NCI-H146 treated with DMSO at 0.1 percent for 48 hours (cell line): ENCODE measurements around the gene PKD2L2.
"Not testable (repeated sequence)": the region's sequence is repeated elsewhere in the genome, so short reads cannot be mapped to it uniquely, and the experiment has no call there.

ENCODE experiments used
- DNase-seq: peaks from one replicate; lab custom pipeline; 2025; ENCODE audit not compliant: unreplicated experiment; lab: John Stamatoyannopoulos, UW

PKD2L2 gene

GRCh38 chr5:137888863-137889759 is at the start of gene PKD2L2:
PKD2L2 (plus strand) TSS chr5:137889457; CDS start chr5:137889492, 35 bp downstream.
- no peak for DNase-seq

- DNase-seq: no peak
Measured at GRCh38 chr5:137842296-137842695, 47.0 kb upstream of the PKD2L2 start.

DNA sequence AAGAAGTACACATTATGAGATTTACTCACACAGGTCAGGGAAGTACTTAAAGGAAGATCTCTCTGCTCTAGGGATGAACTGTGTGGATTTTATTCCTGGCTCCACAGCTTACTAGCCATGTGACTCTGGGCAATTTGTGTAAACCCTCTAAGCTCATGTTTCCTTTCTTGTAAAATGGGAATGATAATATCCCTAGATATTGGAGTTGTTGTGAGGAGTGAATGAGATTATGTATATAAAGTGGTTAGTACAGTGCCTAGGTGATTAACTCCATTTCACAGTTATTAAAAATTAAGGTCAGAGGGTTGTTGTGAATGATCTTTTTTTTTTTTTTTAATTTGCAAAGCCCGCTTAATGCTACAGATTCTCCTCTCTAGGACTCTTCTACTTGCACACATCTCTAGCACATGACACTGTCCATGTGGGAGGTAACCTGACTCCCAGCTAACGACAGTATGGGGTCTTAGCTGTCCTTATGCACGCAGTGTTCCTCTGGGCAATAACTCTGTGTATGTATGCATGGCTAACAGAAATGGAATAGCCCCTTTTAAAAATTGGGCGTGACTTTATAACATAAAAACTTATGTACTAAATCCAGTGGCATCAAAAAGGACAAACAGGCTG is 45.5 kb upstream of the PKD2L2 start:
- DNase-seq: no peak

- no peak for DNase-seq
Measured at GRCh38 chr5:137845472-137845871, 43.8 kb upstream of the PKD2L2 start.

DNA sequence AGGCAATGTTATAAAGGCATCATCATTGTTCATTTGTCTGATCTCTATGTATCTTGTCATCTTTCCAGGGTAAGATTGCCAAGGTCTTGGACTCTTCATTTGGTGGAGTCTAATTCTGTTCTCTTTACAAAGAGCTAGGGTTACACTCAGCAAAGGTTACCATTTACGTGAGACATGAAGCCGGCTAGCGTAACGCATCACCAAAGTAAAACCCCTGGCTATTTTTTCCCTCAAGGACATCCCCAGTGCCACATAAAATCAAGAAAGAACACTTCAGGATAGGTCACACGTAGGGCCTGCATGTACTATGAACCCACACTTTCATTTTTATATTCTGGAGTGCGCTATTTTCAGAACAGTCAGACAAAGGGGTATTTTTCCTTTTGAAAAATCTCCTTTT is 41.6 kb upstream of the PKD2L2 start:
- DNase-seq: no peak

DNA sequence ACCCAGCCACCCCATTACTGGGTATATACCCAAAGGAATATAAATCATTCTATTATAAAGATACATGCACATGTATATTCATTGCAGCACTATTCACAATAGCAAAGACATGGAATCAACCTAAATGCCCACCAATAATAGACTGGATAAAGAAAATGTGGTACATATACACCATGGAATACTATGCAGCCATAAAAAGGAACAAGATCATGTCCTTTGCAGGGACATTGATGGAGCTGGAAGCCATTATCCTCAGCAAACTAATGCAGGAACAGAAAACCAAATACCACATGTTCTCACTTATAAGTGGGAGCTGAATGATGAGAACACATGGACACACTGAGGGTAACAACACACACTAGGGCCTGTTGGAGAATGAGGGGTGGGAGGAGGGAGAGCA is 36.1 kb upstream of the PKD2L2 start:
- DNase-seq: not testable (repeated sequence)

DNA sequence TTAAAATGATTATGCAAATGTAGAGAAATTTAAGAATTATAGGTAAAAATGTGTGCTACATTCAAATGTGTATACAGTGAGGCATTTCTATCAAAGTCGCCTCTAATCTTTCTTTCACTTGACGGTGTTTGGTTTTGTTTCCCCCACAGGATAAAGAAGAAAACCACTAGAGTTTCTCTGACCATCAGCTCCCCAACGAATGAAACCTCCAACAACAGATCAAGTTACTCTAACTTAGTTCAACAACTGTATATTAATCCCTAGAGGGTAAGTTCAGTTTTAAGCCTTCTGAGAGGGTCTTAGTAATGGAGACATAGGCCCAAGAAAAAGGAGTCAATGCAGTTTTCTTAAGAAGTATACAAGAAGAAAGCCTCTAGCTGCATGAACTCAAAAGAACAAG is 33.1 kb upstream of the PKD2L2 start:
- no peak for DNase-seq

GRCh38 chr5:137856916-137857862 is 32.1 kb upstream of the PKD2L2 start:
- DNase-seq: no peak

DNA sequence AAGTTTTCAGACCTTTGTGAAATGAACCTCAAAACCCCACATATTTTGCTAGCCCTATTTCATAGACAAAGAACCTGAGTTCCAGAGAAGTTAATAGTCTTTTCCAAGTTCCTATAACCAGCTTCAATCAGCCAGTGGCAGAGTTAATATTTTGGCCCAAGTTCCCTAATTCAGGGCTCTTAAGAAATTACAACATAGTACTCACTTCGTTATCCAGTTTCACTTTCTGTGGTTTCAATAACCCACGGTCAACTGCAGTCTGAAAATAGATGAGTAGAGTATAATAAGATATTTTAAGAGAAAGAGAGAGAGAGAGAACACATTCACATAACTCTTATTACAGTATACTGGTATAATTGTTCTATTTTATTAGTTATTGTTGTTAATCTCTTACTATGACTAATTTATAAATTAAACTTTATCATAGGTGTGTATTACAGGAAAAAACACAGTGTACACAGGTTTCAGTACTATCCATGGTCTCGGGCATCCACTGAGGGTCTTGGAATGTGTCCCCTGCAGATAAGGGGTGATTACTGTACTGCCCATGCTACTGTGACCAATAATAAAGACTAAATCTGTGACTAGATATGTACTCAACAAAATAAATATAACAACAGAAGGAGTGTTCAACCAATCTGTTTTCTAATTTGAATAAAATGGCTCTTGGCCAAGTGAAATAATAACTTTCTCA is 30.9 kb upstream of the PKD2L2 start:
- DNase-seq: no peak

DNA sequence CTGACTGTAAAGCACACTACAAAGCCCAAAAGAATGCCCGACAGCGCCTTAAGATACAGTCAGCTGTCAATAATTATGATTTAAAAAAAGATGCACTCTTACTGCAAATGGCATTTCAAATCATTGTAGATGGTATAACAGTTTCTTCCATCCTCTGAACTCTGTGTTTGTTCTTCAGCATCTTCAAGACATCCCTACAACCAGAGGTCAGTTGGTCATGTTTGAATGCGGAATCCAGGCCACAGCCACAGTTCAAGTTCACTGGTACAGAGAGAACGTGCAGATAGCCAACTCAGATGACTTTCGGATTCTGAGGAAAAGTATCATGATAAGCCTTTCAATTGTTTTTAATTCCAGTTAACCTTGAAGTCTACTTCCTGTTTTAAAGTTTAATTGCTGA is 30.3 kb upstream of the PKD2L2 start:
- DNase-seq: no peak

- DNase-seq: no peak
Measured at GRCh38 chr5:137862251-137862650, 27.0 kb upstream of the PKD2L2 start.

DNA sequence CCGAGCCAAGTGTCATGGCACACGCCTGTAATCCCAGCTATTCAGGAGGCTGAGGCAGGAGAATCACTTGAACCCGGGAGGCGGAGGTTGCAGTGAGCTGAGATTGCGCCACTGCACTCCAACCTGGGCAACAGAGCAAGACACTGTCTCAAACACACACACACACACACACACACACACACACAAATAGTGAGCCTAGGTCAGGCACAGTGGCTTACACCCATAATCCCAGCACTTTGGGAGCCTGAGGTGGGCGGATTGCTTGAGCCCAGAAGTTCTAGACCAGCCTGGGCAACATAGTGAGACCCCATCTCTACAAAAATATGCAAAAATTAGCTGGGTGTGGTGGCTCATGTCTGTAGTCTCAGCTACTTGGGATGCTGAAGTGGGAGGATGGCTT is 25.6 kb upstream of the PKD2L2 start:
- DNase-seq: not testable (repeated sequence)

- no peak for DNase-seq
Measured at GRCh38 chr5:137866541-137867388, 22.5 kb upstream of the PKD2L2 start.

- no peak for DNase-seq
Measured at GRCh38 chr5:137867664-137868063, 21.6 kb upstream of the PKD2L2 start, which contains the start of gene MYOT. MYOT (plus strand) TSS chr5:137867860; CDS start chr5:137870652, 2,792 bp downstream.

DNA sequence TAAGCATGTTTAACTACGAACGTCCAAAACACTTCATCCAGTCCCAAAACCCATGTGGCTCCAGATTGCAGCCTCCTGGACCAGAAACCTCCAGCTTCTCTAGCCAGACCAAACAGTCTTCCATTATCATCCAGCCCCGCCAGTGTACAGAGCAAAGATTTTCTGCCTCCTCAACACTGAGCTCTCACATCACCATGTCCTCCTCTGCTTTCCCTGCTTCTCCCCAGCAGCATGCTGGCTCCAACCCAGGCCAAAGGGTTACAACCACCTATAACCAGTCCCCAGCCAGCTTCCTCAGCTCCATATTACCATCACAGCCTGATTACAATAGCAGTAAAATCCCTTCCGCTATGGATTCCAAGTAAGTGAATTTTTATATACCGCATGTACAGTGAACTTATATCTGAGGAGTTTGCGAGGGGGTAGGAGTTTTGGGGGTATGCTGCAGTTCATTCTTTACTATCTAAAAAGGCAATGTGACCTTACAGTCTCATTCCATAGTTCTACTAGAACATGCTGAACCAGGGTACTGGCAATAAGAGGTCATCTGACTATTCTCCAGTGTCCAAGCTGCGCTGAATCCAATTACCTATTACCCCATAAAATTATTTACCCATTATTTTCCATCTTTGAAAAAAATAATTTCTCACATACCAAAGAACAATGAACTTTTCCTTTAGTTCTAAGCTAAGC is 18.5 kb upstream of the PKD2L2 start:
- no peak for DNase-seq

DNA sequence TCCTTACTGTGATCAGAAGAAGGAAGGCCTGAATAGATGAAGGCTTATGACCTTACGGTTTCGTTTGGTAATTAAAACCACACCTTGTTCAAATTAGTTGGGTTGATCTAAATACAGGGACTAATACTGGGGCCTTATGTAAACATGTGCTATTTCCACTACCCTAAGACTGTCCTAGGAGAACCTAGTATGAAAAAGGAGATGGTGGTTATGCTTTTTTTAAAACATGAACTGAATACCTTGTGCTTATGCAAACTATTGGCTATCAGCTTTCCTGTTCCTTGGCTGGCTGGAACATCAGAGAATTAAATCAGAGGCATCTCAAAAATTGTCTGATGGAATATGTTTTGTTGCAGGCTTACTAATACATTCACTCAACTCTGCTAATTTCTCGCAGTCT is 17.7 kb upstream of the PKD2L2 start:
- DNase-seq: no peak

- DNase-seq: no peak
Measured at GRCh38 chr5:137872466-137872865, 16.8 kb upstream of the PKD2L2 start.

DNA sequence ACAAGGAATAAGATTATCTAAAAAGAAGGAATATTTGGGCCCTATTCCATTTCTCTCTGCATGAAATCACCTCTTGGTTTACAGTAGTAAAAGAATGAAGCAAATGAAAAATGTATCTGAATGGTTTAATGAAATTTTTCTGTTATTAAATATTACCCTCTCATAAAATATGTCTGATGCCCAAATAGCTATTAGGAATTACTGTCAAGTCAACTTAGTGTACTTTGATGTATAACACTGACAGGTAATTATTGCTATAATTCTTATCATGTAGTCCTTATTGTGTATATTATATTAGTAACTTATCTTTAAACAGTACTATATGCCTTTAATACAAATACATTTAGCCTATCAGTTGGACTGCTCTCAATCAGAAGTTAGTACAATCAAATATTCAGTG is 13.2 kb upstream of the PKD2L2 start:
- no peak for DNase-seq

GRCh38 chr5:137880313-137880712 is 8.9 kb upstream of the PKD2L2 start:
- no peak for DNase-seq
